ENCODE measurements around the gene RYR1.
A peak's percentile ranks its signal among the peaks of the same experiment; 100 is the strongest.

RYR1 gene

GRCh38 chr19:38618590-38619360 is 185.3 kb downstream of the RYR1 start, which contains the start of gene EIF3K (continued):
- TF ChIP-seq ZBTB11 (tag by site-specific recombination; conservative IDR thresholded peaks at IDR 0.05; ENCODE audit: low read depth) (peak; percentile 98), ZBTB48 (tag by site-specific recombination; IDR thresholded peaks at IDR 0.05) (peak; percentile 18; the same call in 1 of the 2 replicates), ZBTB17 (tag by site-specific recombination; IDR thresholded peaks at IDR 0.05) (peak; percentile 73), ZSCAN5A (tag by site-specific recombination; IDR thresholded peaks at IDR 0.05) (peak; percentile 75; the same call in 1 of the 2 replicates), WT1 (tag by site-specific recombination; IDR thresholded peaks at IDR 0.05) (no peak), ZNF335 (tag by site-specific recombination; conservative IDR thresholded peaks at IDR 0.05) (peak; percentile 97), ZXDB (tag by site-specific recombination; IDR thresholded peaks at IDR 0.05) (peak; percentile 87), ZBTB1 (tag by site-specific recombination; IDR thresholded peaks at IDR 0.05) (0 out of 2 replicates have a peak, but pooled peaks have one; percentile 18), ZNF157 (tag by site-specific recombination; IDR thresholded peaks at IDR 0.05) (no peak), ZSCAN30 (tag by site-specific recombination; IDR thresholded peaks at IDR 0.05) (peak; percentile 92), MYNN (tag by site-specific recombination; IDR thresholded peaks at IDR 0.05; ENCODE audit: borderline replicate concordance) (no peak), ZNF362 (tag by site-specific recombination; IDR thresholded peaks at IDR 0.05) (no peak), ZFP41 (tag by site-specific recombination; IDR thresholded peaks at IDR 0.05; ENCODE audit: borderline replicate concordance) (no peak), ZNF639 (tag by site-specific recombination; IDR thresholded peaks at IDR 0.05) (0 out of 2 replicates have a peak, but pooled peaks have one; percentile 11), IKZF3 (tag by site-specific recombination; IDR thresholded peaks at IDR 0.05) (peak; percentile 98), YY1 (tag by site-specific recombination; IDR thresholded peaks at IDR 0.05) (peak; percentile 46; the same call in 1 of the 2 replicates), ZNF24 (tag by site-specific recombination; IDR thresholded peaks at IDR 0.05) (0 out of 2 replicates have a peak, but pooled peaks have one; percentile 72), ZFP37 (tag by site-specific recombination; IDR thresholded peaks at IDR 0.05) (0 out of 2 replicates have a peak, but pooled peaks have one; percentile 31), KLF17 (tag by site-specific recombination; IDR thresholded peaks at IDR 0.05) (peak; percentile 14; the same call in 1 of the 2 replicates), ZNF324 (tag by site-specific recombination; IDR thresholded peaks at IDR 0.05) (peak; percentile 69), ZNF600 (tag by site-specific recombination; IDR thresholded peaks at IDR 0.05) (peak; percentile 71), YY2 (tag by site-specific recombination; IDR thresholded peaks at IDR 0.05) (peak; percentile 76), ZNF518A (tag by site-specific recombination; conservative IDR thresholded peaks at IDR 0.05; ENCODE audit: low read depth) (peak; percentile 99)

Data from HEK293 (cell line).